Loucy (cell line): ENCODE results near the gene IWS1.

Experiments
- CTCF ChIP-seq: fragments of 200-600 bp; sonication (generic); conservative IDR thresholded peaks from 2 replicates; pipeline ENCODE4 v1.5.1; 2014; ENCODE audit warnings: mild to moderate bottlenecking, antibody characterized with exemption, low read length
- EZH2phosphoT487 ChIP-seq: fragments of 200-600 bp; IDR thresholded peaks from 2 replicates; pipeline ENCODE4 v1.6.1; 2018; ENCODE audit warnings: antibody characterized with exemption, mild to moderate bottlenecking, moderate library complexity, borderline replicate concordance

GRCh38 chr2:127562936-127563335 is 36.6 kb upstream of the IWS1 start:
- TF ChIP-seq CTCF (no peak), EZH2phosphoT487 (no peak)
